Chondrocyte (in vitro differentiated cells): ENCODE measurements around the gene STK11. TPM values are rescaled to one million over a fixed set of nuclear protein-coding genes. Genes with fewer than 3 reads are reported as not detected.

Experiments
- DNase-seq: peaks from one replicate; pipeline ENCODE4 v3.0.0; 2021; ENCODE audit warnings: mixed read lengths, low spot score
- H3K27ac Mint-ChIP-seq: one replicate; pipeline ENCODE4 v1.8.0; 2021; ENCODE audit warnings: mild to moderate bottlenecking, moderate library complexity, mixed read lengths; ENCODE audit not compliant: unreplicated experiment
- H3K27me3 Mint-ChIP-seq: 2 replicates; pipeline ENCODE4 v1.8.0; 2021; ENCODE audit warnings: low read depth, mixed read lengths
- H3K36me3 Mint-ChIP-seq: 2 replicates; pipeline ENCODE4 v1.8.0; 2021; ENCODE audit warnings: low read depth, mixed read lengths
- H3K4me1 Mint-ChIP-seq: 2 replicates; pipeline ENCODE4 v1.8.0; 2021; ENCODE audit warnings: low read depth, mild to moderate bottlenecking, mixed read lengths
- H3K4me3 Mint-ChIP-seq: one replicate; pipeline ENCODE4 v1.8.0; 2021; ENCODE audit warnings: mild to moderate bottlenecking, moderate library complexity, mixed read lengths; ENCODE audit not compliant: unreplicated experiment
- H3K9me3 Mint-ChIP-seq: 2 replicates; pipeline ENCODE4 v1.8.0; 2021; ENCODE audit warnings: low read depth, mixed read lengths
- CTCF ChIP-seq: fragments of 200-600 bp; sonication (generic); IDR thresholded peaks from 2 replicates; pipeline ENCODE4 v1.5.0; 2021; ENCODE audit warnings: antibody characterized with exemption, mild to moderate bottlenecking, moderate library complexity
- total RNA-seq: library from RNA; stranded (reverse); gene quantifications from 3 replicates; pipeline ENCODE4 v1.2.1, GENCODE V29; 2021

STK11 gene
- total RNA-seq, 1 donor from 2014 or later, result 42.3 TPM

GRCh38 chr19:1227304-1228054, 21.9 kb downstream of the STK11 start:
- TF ChIP-seq CTCF, result no peak
- peaks cover 5% of the 10 kb centered on the region for H3K4me1 Mint-ChIP-seq
- no peak overlapping the region for H3K4me3 Mint-ChIP-seq
- no peak for DNase-seq
- H3K27ac Mint-ChIP-seq, result no peak overlapping the region
- H3K9me3 Mint-ChIP-seq, result no peaks in the 10 kb centered on the region
- H3K36me3 Mint-ChIP-seq, result peaks cover 3% of the 10 kb centered on the region
- H3K27me3 Mint-ChIP-seq, result no peaks in the 10 kb centered on the region

GRCh38 chr19:1228161-1228957, 22.8 kb downstream of the STK11 start:
- Mint-ChIP-seq H3K27ac (no peak overlapping the region), H3K9me3 (no peaks in the 10 kb centered on the region), H3K27me3 (no peaks in the 10 kb centered on the region), H3K4me3 (no peak overlapping the region), H3K36me3 (peaks cover 3% of the 10 kb centered on the region), H3K4me1 (peaks cover 8% of the 10 kb centered on the region)
- TF ChIP-seq CTCF, result no peak
- DNase-seq, result no peak

- Mint-ChIP-seq H3K27me3 (no peaks in the 10 kb centered on the region), H3K27ac (no peak overlapping the region), H3K4me1 (peaks cover 8% of the 10 kb centered on the region), H3K36me3 (peaks cover 3% of the 10 kb centered on the region), H3K4me3 (no peak overlapping the region), H3K9me3 (no peaks in the 10 kb centered on the region)
- DNase-seq, result no peak
- no peak for TF ChIP-seq CTCF
Observed at GRCh38 chr19:1229056-1229923, 23.7 kb downstream of the STK11 start.

- DNase-seq, result no peak
- peaks cover 8% of the 10 kb centered on the region for H3K4me1 Mint-ChIP-seq
- TF ChIP-seq CTCF, result no peak
- no peaks in the 10 kb centered on the region for H3K9me3 Mint-ChIP-seq
- H3K27me3 Mint-ChIP-seq, result no peaks in the 10 kb centered on the region
- H3K4me3 Mint-ChIP-seq, result no peak overlapping the region
- H3K36me3 Mint-ChIP-seq, result peaks cover 3% of the 10 kb centered on the region
- no peak overlapping the region for H3K27ac Mint-ChIP-seq
Observed at GRCh38 chr19:1229924-1230782, 24.6 kb downstream of the STK11 start.
